GM12801 (cell line): ENCODE measurements around the gene EFNA2.

ENCODE experiments used
- TF ChIP-seq, protein P1 (sequence below): IDR thresholded peaks from one replicate; pipeline ENCODE4 v1.5.1; 2011; ENCODE audit warnings: control low read depth; ENCODE audit not compliant: insufficient read length; ENCODE audit errors: extremely low read depth

The EFNA2 gene

GRCh38 chr19:1264801-1265614 is 20.7 kb upstream of the EFNA2 start:
- TF ChIP-seq, protein P1, sequence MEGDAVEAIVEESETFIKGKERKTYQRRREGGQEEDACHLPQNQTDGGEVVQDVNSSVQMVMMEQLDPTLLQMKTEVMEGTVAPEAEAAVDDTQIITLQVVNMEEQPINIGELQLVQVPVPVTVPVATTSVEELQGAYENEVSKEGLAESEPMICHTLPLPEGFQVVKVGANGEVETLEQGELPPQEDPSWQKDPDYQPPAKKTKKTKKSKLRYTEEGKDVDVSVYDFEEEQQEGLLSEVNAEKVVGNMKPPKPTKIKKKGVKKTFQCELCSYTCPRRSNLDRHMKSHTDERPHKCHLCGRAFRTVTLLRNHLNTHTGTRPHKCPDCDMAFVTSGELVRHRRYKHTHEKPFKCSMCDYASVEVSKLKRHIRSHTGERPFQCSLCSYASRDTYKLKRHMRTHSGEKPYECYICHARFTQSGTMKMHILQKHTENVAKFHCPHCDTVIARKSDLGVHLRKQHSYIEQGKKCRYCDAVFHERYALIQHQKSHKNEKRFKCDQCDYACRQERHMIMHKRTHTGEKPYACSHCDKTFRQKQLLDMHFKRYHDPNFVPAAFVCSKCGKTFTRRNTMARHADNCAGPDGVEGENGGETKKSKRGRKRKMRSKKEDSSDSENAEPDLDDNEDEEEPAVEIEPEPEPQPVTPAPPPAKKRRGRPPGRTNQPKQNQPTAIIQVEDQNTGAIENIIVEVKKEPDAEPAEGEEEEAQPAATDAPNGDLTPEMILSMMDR, result no peak

DNA sequence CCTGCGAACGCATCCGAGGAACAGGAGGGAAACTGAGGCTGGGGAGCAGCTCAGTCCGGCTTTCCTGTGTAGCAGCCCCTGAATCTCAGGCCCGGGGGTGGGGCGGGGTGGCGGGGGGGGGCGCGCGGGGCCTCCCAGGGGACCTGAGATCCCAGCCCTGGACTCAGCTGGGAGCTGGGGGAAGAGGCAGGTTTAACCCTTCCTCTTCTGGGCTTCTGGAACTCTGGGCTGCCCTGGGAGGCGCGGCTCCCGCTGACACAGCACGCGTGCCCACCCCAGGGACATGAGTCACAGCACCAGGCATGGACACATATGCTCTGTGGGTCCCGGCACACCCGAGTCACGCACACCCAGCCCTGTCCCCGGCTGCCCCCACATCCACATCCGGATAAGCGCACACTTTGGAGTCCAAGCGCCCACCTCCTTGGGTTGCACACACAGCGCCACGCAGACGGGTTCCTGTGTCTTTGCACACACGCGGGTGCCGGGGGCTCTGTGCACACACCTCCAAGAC is 20.0 kb upstream of the EFNA2 start:
- TF ChIP-seq, protein P1, result no peak

DNA sequence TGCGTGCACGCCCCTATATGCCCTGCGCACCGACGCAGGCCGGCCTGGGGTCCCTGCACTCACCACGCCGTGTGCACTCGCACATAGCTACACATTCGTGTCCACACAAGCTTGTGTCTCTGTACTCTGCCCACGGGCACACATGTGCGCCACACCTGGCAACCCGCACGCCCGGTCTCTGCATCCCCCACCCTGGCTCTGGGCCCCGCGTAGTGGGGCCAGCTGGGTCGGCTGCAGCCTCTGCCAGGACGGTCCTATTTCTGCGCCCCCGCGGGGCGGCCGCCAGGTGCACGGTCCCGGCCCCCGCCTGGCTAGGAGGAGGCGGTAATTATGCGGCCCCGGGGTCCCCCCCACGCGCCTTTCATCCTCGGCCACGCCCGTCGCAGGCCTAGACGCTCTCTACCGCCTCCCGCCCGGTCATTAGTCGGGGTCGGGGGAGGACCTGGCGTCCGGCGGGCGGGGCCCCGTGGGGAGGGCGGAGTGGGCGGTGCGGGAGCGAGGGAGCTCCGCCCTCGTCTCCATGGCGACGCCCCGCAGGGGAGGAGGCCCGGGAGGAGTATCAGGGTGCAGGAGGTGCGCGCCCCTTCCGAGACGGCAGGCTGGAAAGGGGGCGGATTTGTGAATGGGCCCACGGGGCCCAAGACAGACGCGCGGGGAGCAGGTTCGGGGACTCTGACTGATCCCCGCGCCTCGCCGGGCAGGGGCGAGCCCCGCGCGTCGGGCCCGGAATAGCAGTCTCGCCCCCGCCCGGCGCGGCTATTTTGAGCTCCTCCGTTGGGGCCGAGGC is 19.4 kb upstream of the EFNA2 start:
- TF ChIP-seq, protein P1, result no peak

DNA sequence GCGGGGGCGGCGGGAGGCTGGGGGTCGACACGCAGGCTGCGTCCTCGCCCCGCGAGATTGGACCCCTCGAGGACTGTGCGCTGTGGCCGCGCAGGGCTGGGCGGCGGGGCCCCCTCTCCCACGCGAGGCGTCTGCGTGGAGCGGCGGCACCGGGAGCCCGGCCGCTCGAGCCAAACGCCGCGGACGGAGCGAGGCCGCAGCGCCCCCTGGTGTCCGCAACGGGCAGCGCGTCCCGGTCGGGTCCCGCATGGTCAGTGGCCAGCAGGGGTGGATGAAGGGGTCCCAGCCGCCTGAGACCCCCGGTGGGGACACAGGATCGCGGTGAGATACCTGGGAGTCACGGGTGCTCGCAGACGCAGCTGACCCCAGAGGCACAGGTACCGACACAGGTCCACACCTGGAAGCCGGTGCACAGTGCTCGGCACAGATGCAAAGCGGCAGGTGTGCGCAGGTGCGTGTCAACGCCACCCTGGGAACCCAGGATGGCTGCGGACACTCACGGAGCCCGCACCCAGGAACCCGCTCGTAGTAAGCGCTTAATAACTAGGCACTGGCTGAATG is 18.7 kb upstream of the EFNA2 start:
- TF ChIP-seq, protein P1, result no peak

DNA sequence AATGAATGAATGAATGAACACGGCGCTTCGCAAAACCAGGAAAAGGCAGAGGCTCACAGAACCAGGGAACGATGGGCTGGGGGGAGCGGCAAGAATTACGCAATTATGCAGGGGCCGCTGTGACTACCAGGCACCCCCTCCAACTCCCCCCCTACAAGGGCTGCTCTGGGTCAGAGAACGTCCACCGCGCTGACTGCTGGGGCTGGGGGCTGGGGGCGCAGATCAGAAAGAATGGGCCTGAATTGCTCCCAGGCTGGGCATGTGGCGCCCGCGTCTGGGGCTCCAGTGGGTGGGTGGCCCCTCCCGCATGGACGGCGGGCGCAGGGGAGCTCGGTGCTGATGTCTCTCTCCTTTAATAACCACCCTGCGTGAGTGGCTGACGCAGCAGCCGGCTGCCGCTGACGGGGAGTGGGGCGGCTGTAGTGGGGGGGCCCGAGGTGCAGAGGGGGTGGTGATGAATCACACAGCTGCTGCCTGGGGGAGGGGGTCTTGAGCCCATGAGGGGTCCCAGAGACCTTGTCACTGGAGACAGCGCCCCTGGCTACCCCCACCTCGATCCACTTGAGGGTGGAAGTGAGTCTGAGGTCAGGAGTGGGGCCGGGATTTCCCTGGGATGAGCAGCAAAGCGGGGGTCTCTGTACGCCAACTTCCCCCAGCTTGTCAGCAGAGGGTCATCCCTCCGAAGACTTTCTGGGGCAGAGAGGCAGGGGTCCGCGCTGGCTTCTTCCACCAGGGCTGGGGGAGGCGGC is 18.0 kb upstream of the EFNA2 start:
- TF ChIP-seq, protein P1, result no peak

DNA sequence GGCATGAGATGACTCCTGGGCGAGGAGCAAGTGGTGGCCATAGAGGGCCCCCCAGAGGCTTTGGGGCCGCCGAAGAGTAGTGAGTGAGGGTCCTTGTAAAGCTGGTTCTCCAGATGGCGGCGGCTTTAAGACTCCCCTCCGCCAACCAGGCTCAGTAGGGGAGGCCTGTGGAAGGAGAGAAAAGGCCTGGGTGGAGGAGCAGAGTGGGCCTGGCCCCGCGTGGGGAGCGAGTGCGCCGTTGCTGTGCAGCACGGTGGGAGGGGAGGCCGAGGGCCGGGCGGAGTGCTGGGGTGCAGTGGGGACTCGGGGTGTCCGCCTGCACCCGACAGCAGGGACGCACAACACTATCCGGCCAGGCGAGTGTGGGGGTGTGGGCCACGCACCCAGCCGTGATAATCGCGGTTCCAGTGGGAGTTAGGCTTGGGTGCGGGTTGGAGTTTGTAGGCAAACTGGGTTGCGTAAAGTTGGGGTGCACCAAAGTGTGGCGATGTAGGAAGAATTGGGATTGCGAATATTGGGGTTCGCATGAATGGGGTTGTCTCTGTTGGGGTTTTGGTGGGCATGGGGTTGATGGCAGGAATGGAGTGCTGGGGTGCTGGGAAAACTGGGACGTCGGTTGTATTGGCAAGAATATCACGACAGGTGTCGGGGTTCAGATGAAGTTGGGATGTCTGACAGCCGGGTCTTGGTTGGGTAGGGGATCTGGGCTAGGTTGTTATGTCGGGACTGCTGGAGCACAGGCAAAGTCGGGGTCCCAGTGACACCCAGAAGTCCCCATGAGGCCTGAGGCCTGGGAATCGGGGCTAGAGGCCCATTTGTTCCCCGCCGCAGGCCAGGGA is 17.2 kb upstream of the EFNA2 start:
- TF ChIP-seq, protein P1, result no peak
